SK-N-SH (cell line): ENCODE data around the gene EPHB4.

Experiments used
- MEF2A ChIP-seq: IDR thresholded peaks from 2 replicates; pipeline ENCODE4 v1.4.0; 2012; ENCODE audit warnings: low read depth, borderline replicate concordance
- NRF1 ChIP-seq: IDR thresholded peaks from 2 replicates; pipeline ENCODE4 v1.6.1; 2012; ENCODE audit warnings: low read depth, mild to moderate bottlenecking, low read length
- RAD21 ChIP-seq: IDR thresholded peaks from 2 replicates; pipeline ENCODE4 v1.6.1; 2012; ENCODE audit warnings: mild to moderate bottlenecking, low read length
- REST ChIP-seq: IDR thresholded peaks from 2 replicates; pipeline ENCODE4 v1.6.1; 2012; ENCODE audit warnings: mild to moderate bottlenecking, low read depth, low read length, moderate library complexity
- TF ChIP-seq, protein P1 (sequence below): fragments of 200-600 bp; sonication (generic); IDR thresholded peaks from 2 replicates; pipeline ENCODE4 v1.6.1; 2017; ENCODE audit warnings: antibody characterized with exemption, mild to moderate bottlenecking, moderate library complexity
- TF ChIP-seq, protein P2 (sequence below): fragments of 150-350 bp; IDR thresholded peaks from 2 replicates; pipeline ENCODE4 v1.6.1; 2017; ENCODE audit warnings: antibody characterized with exemption, low read length, low read depth, borderline replicate concordance

DNA sequence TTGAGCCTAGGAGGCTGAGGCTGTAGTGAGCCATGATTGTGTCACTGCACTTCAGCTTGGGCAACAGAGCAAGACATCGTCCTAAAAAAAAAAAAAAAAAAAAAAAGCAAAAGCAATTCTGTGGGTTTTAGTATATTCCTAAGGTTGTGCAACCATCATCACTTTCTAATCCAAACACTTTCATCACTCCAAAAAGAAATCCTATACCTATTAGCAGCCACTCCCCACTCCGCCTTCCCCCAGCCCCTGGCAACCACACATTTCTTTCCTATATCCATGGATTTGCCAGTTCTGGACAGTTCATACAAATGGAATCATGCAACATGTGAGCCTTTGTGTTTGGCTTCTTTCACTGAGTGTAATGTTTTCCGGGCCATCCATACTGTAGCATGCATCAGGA, 73.6 kb downstream of the EPHB4 start:
- TF ChIP-seq, protein P1, sequence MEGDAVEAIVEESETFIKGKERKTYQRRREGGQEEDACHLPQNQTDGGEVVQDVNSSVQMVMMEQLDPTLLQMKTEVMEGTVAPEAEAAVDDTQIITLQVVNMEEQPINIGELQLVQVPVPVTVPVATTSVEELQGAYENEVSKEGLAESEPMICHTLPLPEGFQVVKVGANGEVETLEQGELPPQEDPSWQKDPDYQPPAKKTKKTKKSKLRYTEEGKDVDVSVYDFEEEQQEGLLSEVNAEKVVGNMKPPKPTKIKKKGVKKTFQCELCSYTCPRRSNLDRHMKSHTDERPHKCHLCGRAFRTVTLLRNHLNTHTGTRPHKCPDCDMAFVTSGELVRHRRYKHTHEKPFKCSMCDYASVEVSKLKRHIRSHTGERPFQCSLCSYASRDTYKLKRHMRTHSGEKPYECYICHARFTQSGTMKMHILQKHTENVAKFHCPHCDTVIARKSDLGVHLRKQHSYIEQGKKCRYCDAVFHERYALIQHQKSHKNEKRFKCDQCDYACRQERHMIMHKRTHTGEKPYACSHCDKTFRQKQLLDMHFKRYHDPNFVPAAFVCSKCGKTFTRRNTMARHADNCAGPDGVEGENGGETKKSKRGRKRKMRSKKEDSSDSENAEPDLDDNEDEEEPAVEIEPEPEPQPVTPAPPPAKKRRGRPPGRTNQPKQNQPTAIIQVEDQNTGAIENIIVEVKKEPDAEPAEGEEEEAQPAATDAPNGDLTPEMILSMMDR: no peak
- no peak for TF ChIP-seq REST
- TF ChIP-seq, protein P2, sequence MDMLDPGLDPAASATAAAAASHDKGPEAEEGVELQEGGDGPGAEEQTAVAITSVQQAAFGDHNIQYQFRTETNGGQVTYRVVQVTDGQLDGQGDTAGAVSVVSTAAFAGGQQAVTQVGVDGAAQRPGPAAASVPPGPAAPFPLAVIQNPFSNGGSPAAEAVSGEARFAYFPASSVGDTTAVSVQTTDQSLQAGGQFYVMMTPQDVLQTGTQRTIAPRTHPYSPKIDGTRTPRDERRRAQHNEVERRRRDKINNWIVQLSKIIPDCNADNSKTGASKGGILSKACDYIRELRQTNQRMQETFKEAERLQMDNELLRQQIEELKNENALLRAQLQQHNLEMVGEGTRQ: no peak
- no peak for TF ChIP-seq RAD21
- no peak for TF ChIP-seq MEF2A
- TF ChIP-seq NRF1: no peak
